AG09319 (cell line): Measurements from ENCODE around the gene NEK9.
"Not testable (repeated sequence)": the region's sequence is repeated elsewhere in the genome, so short reads cannot be mapped to it uniquely, and the experiment has no call there.

Experiments
- DNase-seq: peaks from one replicate; pipeline ENCODE4 v3.0.0-alpha.2; 2010; ENCODE audit warnings: low read depth; ENCODE audit errors: extremely low read depth
- CTCF ChIP-seq: IDR thresholded peaks from 2 replicates; pipeline ENCODE4 v1.5.1; 2011; ENCODE audit warnings: low read depth, mild to moderate bottlenecking, inconsistent platforms, low read length, moderate library complexity

Gene NEK9

GRCh38 chr14:75156111-75156510 is 29.3 kb upstream of the NEK9 start:
- DNase-seq, result no peak
- no peak for TF ChIP-seq CTCF

- no peak for TF ChIP-seq CTCF
Measured at GRCh38 chr14:75155169-75155568, 28.3 kb upstream of the NEK9 start.

GRCh38 chr14:75153295-75153694 is 26.4 kb upstream of the NEK9 start:
- no peak for DNase-seq
- no peak for TF ChIP-seq CTCF

More at GRCh38 chr14:75155169-75155568, 28.3 kb upstream of the NEK9 start:
- no peak for DNase-seq

- no peak for DNase-seq
- no peak for TF ChIP-seq CTCF
Measured at GRCh38 chr14:75151851-75152250, 25.0 kb upstream of the NEK9 start.

- DNase-seq, result not testable (repeated sequence)
Measured at GRCh38 chr14:75150637-75151036, 23.8 kb upstream of the NEK9 start.

- TF ChIP-seq CTCF, result no peak
- no peak for DNase-seq
Measured at GRCh38 chr14:75150150-75150549, 23.3 kb upstream of the NEK9 start.

GRCh38 chr14:75147423-75148071 is 20.7 kb upstream of the NEK9 start:
- peak; percentile 47 for DNase-seq
- peak; percentile 62 for TF ChIP-seq CTCF

GRCh38 chr14:75144944-75145343 is 18.1 kb upstream of the NEK9 start:
- no peak for TF ChIP-seq CTCF

More at GRCh38 chr14:75144944-75145343, 18.1 kb upstream of the NEK9 start:
- no peak for DNase-seq
